A549 (cell line): ENCODE results near the gene APEX1. TPM values are rescaled to one million over a fixed set of nuclear protein-coding genes. Genes with fewer than 3 reads are reported as not detected.

ENCODE experiments used
- ATAC-seq, 2 experiments: fragments of 200-7000 bp in 1 of 2; fragments of >200 bp in 1 of 2; cut with Nextera tagmentation in 1 of 2; cut with Tn5 transposase in 1 of 2; 3 replicates each; pipeline versions ENCODE4 v1.8.0 to v1.9.1; 2018 to 2020; ENCODE audit warnings: mild to moderate bottlenecking in 1 of 2, moderate library complexity in 1 of 2
- CTCF ChIA-PET: fragments of 300-600 bp; sonication (Branson Sonifier 250); formaldehyde crosslinking; extraction: SDS; loops from one replicate; lab custom pipeline; 2021; ENCODE audit warnings: antibody characterized with exemption, inconsistent platforms; lab: Yijun Ruan, JAX
- POLR2A ChIA-PET: fragments of 350-600 bp; formaldehyde crosslinking; extraction: SDS; loops from one replicate; lab custom pipeline; 2021; ENCODE audit warnings: antibody characterized with exemption, inconsistent platforms; lab: Yijun Ruan, JAX
- DNase-seq, 2 experiments: peaks; one replicate each; pipeline versions ENCODE4 v3.0.0 to v3.0.0-alpha.2; 2011 to 2016; ENCODE audit warnings: low read depth in 1 of 2, low spot score in 1 of 2
- FAIRE-seq: peaks from 2 replicates; lab custom pipeline; 2011; peaks lifted over from hg19 to GRCh38; lab: Jason Lieb, UNC
- H3K27ac ChIP-seq, 2 experiments: fragments of >200 bp; sonication (Bioruptor Twin); formaldehyde crosslinking; 3 replicates each; pipeline ENCODE4 v1.5.1; 2016 to 2017
- H3K4me1 ChIP-seq: fragments of >200 bp; sonication (Bioruptor Twin); formaldehyde crosslinking; 3 replicates; pipeline ENCODE4 v1.6.1; 2016
- H3K4me2 ChIP-seq: fragments of >200 bp; sonication (Bioruptor Twin); formaldehyde crosslinking; 3 replicates; pipeline ENCODE4 v1.6.1; 2016
- H3K4me3 ChIP-seq: fragments of >200 bp; sonication (Bioruptor Twin); formaldehyde crosslinking; 3 replicates; pipeline ENCODE4 v1.5.1; 2016
- H3K9me3 ChIP-seq: fragments of >200 bp; sonication (Bioruptor Twin); formaldehyde crosslinking; 3 replicates; pipeline ENCODE4 v1.6.1; 2016
- BHLHE40 ChIP-seq: IDR thresholded peaks from 2 replicates; pipeline ENCODE4 v1.6.1; 2012; ENCODE audit warnings: low read depth, low read length, inconsistent platforms
- CEBPB ChIP-seq, 2 experiments: fragments of >200 bp in 1 of 2; sonication (Bioruptor Twin) in 1 of 2; formaldehyde crosslinking in 1 of 2; IDR thresholded peaks; 2 replicates each; pipeline ENCODE4 v1.6.1; 2012 to 2016
- EHF ChIP-seq: fragments of 250-450 bp; sonication (Bioruptor Pico); IDR thresholded peaks from 2 replicates; pipeline ENCODE4 v1.5.0; 2020; ENCODE audit warnings: mild to moderate bottlenecking
- FOSB ChIP-seq: fragments of 250-450 bp; sonication (Bioruptor Pico); IDR thresholded peaks from 2 replicates; pipeline ENCODE4 v1.5.0; 2020; ENCODE audit warnings: mild to moderate bottlenecking, moderate library complexity
- FOSL2 ChIP-seq, 2 experiments: fragments of 450-650 bp in 1 of 2; fragments of >200 bp in 1 of 2; sonication (Bioruptor Twin) in 1 of 2; formaldehyde crosslinking; IDR thresholded peaks; 2 replicates each; pipeline versions ENCODE4 v1.5.0 to v1.6.1; 2016 to 2020; ENCODE audit warnings: mild to moderate bottlenecking in 1 of 2, moderate library complexity in 1 of 2
- HOXA7 ChIP-seq: fragments of 250-450 bp; sonication (Bioruptor Pico); IDR thresholded peaks from 2 replicates; pipeline ENCODE4 v1.5.0; 2020; ENCODE audit warnings: mild to moderate bottlenecking, moderate library complexity
- HOXB13 ChIP-seq: fragments of 250-450 bp; sonication (Bioruptor Pico); IDR thresholded peaks from 2 replicates; pipeline ENCODE4 v1.5.0; 2020; ENCODE audit warnings: low read depth, mild to moderate bottlenecking, moderate library complexity
- KDM5A ChIP-seq: fragments of 200-600 bp; sonication (generic); IDR thresholded peaks from 2 replicates; pipeline ENCODE4 v1.6.1; 2016; ENCODE audit warnings: antibody characterized with exemption, mild to moderate bottlenecking
- NR3C1 ChIP-seq: fragments of >200 bp; sonication (Bioruptor Twin); formaldehyde crosslinking; IDR thresholded peaks from 3 replicates; pipeline ENCODE4 v1.6.1; 2017
- PHF8 ChIP-seq: fragments of 200-600 bp; sonication (generic); IDR thresholded peaks from 2 replicates; pipeline ENCODE4 v1.6.1; 2016; ENCODE audit warnings: low read depth, mild to moderate bottlenecking, antibody characterized with exemption, moderate library complexity, borderline replicate concordance
- POLR2A ChIP-seq: IDR thresholded peaks from 2 replicates; pipeline ENCODE4 v1.6.1; 2012; ENCODE audit warnings: mild to moderate bottlenecking, low read length
- POLR2AphosphoS2 ChIP-seq: conservative IDR thresholded peaks from 2 replicates; pipeline ENCODE4 v1.6.1; 2012; ENCODE audit warnings: low read length, improper control_type of control experiment, inconsistent platforms
- RAD21 ChIP-seq, 2 experiments: fragments of >200 bp in 1 of 2; sonication (Bioruptor Twin) in 1 of 2; formaldehyde crosslinking in 1 of 2; IDR thresholded peaks in 1 of 2; conservative IDR thresholded peaks in 1 of 2; 2 replicates in 1 of 2; 3 replicates in 1 of 2; pipeline ENCODE4 v1.6.1; 2012 to 2018; ENCODE audit warnings: inconsistent platforms in 1 of 2
- RARB ChIP-seq: fragments of 250-450 bp; sonication (Bioruptor Pico); IDR thresholded peaks from 2 replicates; pipeline ENCODE4 v1.8.0; 2021; ENCODE audit warnings: mild to moderate bottlenecking, moderate library complexity
- RNF2 ChIP-seq: fragments of 200-600 bp; sonication (generic); IDR thresholded peaks from 2 replicates; pipeline ENCODE4 v1.6.1; 2016; ENCODE audit warnings: low read depth, mild to moderate bottlenecking, antibody characterized with exemption, moderate library complexity, borderline replicate concordance
- SREBF2 ChIP-seq: fragments of 450-650 bp; IDR thresholded peaks from 2 replicates; pipeline ENCODE4 v1.6.1; 2014; ENCODE audit warnings: mild to moderate bottlenecking, moderate library complexity
- ZC3H11A ChIP-seq: fragments of 450-650 bp; IDR thresholded peaks from 2 replicates; pipeline ENCODE4 v1.6.1; 2014; ENCODE audit warnings: antibody characterized with exemption, mild to moderate bottlenecking
- ZFP36 ChIP-seq: fragments of 450-650 bp; IDR thresholded peaks from 2 replicates; pipeline ENCODE4 v1.6.1; 2014; ENCODE audit warnings: borderline replicate concordance; ENCODE audit not compliant: partially characterized antibody
- ZSCAN20 ChIP-seq: fragments of 250-450 bp; sonication (Bioruptor Pico); IDR thresholded peaks from 2 replicates; pipeline ENCODE4 v1.8.0; 2022; ENCODE audit warnings: mild to moderate bottlenecking, moderate library complexity
- WGBS: methylation state at CpG from one replicate; pipeline ENCODE4 v1.1.6; 2017; ENCODE audit errors: missing lambda C conversion rate; 5-methylcytosine and 5-hydroxymethylcytosine counted together
- polyA plus RNA-seq, 4 experiments: library from polyadenylated mRNA; depleted of rRNA in 3 of 4; stranded (reverse); fragments of >200 nt; fragmentation: RNase III in 1 of 4; extraction: RNeasy Plus Mini Kit Qiagen cat#74134 plus additional on column Dnase treatment in 1 of 4; gene quantifications; 2 replicates in 3 of 4; 3 replicates in 1 of 4; pipeline ENCODE4 v1.2.3, GENCODE V29; 2011 to 2017
- TF ChIP-seq, protein P1 (sequence below): fragments of >200 bp; sonication (Bioruptor Twin); formaldehyde crosslinking; IDR thresholded peaks from 3 replicates; pipeline ENCODE4 v1.6.1; 2016
- TF ChIP-seq, protein P2 (sequence below): fragments of 200-600 bp; sonication (generic); IDR thresholded peaks from 2 replicates; pipeline ENCODE4 v1.6.1; 2016; ENCODE audit warnings: antibody characterized with exemption, mild to moderate bottlenecking, moderate library complexity
- TF ChIP-seq, protein P3 (sequence below): fragments of 250-450 bp; sonication (Bioruptor Pico); IDR thresholded peaks from 2 replicates; pipeline ENCODE4 v1.5.0; 2020; ENCODE audit warnings: low read depth, mild to moderate bottlenecking, moderate library complexity
- TF ChIP-seq, protein P4 (sequence below): IDR thresholded peaks from 2 replicates; pipeline ENCODE4 v1.6.1; 2012
- TF ChIP-seq, protein P5 (sequence below): fragments of 250-450 bp; sonication (Bioruptor Pico); IDR thresholded peaks from 2 replicates; pipeline ENCODE4 v1.5.0; 2021; ENCODE audit warnings: mild to moderate bottlenecking, moderate library complexity, borderline replicate concordance
- TF ChIP-seq, protein P6 (sequence below): fragments of 450-650 bp; IDR thresholded peaks from 2 replicates; pipeline ENCODE4 v1.6.1; 2014; ENCODE audit warnings: antibody characterized with exemption

APEX1 gene
- polyA plus RNA-seq, 2 of the 4 experiments (the other 2 are of a cell fraction) = 312 to 324 TPM

DNA sequence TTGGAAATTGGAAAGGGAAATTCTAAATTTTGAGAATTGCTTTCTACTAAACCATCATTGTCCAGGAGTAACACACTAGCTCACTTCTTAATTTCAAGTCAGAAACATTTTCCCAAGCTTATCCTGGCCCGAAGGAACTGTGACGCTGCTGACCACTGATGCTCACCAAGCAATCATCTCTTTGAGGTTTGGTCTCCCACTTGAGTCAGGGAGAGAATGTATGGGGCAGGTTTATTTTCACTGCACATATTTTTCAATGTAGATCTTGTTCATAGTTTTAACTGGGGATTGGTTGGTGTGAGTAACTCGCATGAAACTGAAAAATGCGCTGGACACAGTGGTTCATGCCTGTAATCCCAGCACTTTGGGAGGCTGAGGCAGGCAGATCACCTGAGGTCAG lies 37.5 kb downstream of the APEX1 start:
- WGBS = 80% methylated on average over 4 of the region's 4 CpGs
- CTCF ChIA-PET = interaction anchor here (1.0 kb wide), 1 partner anchor 169 kb away, joined by 3 read pairs; no protein-coding TSS in a partner anchor
- H3K27ac ChIP-seq = no peak overlapping the region
- no peak for FAIRE-seq
- ATAC-seq = no peak
- no peak overlapping the region for H3K4me3 ChIP-seq
- H3K4me1 ChIP-seq = no peaks in the 10 kb centered on the region
- TF ChIP-seq, protein P1, sequence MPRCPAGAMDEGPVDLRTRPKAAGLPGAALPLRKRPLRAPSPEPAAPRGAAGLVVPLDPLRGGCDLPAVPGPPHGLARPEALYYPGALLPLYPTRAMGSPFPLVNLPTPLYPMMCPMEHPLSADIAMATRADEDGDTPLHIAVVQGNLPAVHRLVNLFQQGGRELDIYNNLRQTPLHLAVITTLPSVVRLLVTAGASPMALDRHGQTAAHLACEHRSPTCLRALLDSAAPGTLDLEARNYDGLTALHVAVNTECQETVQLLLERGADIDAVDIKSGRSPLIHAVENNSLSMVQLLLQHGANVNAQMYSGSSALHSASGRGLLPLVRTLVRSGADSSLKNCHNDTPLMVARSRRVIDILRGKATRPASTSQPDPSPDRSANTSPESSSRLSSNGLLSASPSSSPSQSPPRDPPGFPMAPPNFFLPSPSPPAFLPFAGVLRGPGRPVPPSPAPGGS = no peak
- TF ChIP-seq, protein P2, sequence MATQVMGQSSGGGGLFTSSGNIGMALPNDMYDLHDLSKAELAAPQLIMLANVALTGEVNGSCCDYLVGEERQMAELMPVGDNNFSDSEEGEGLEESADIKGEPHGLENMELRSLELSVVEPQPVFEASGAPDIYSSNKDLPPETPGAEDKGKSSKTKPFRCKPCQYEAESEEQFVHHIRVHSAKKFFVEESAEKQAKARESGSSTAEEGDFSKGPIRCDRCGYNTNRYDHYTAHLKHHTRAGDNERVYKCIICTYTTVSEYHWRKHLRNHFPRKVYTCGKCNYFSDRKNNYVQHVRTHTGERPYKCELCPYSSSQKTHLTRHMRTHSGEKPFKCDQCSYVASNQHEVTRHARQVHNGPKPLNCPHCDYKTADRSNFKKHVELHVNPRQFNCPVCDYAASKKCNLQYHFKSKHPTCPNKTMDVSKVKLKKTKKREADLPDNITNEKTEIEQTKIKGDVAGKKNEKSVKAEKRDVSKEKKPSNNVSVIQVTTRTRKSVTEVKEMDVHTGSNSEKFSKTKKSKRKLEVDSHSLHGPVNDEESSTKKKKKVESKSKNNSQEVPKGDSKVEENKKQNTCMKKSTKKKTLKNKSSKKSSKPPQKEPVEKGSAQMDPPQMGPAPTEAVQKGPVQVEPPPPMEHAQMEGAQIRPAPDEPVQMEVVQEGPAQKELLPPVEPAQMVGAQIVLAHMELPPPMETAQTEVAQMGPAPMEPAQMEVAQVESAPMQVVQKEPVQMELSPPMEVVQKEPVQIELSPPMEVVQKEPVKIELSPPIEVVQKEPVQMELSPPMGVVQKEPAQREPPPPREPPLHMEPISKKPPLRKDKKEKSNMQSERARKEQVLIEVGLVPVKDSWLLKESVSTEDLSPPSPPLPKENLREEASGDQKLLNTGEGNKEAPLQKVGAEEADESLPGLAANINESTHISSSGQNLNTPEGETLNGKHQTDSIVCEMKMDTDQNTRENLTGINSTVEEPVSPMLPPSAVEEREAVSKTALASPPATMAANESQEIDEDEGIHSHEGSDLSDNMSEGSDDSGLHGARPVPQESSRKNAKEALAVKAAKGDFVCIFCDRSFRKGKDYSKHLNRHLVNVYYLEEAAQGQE = no peak
- no peak for TF ChIP-seq FOSL2 (IDR thresholded peaks at IDR 0.05)
- TF ChIP-seq FOSL2 (CRISPR knock-in tag; IDR thresholded peaks at IDR 0.05) = no peak
- TF ChIP-seq, protein P3, sequence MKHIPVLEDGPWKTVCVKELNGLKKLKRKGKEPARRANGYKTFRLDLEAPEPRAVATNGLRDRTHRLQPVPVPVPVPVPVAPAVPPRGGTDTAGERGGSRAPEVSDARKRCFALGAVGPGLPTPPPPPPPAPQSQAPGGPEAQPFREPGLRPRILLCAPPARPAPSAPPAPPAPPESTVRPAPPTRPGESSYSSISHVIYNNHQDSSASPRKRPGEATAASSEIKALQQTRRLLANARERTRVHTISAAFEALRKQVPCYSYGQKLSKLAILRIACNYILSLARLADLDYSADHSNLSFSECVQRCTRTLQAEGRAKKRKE (CRISPR knock-in tag) = no peak
- no peak for TF ChIP-seq SREBF2
- TF ChIP-seq RNF2 = no peak
- TF ChIP-seq RARB (CRISPR knock-in tag) = no peak
- TF ChIP-seq, protein P4, sequence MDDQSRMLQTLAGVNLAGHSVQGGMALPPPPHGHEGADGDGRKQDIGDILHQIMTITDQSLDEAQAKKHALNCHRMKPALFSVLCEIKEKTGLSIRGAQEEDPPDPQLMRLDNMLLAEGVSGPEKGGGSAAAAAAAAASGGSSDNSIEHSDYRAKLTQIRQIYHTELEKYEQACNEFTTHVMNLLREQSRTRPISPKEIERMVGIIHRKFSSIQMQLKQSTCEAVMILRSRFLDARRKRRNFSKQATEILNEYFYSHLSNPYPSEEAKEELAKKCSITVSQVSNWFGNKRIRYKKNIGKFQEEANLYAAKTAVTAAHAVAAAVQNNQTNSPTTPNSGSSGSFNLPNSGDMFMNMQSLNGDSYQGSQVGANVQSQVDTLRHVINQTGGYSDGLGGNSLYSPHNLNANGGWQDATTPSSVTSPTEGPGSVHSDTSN = no peak
- TF ChIP-seq PHF8 = no peak
- TF ChIP-seq POLR2AphosphoS2 = no peak
- no peak for TF ChIP-seq NR3C1
- TF ChIP-seq ZC3H11A = no peak
- no peak for TF ChIP-seq RAD21 (conservative IDR thresholded peaks at IDR 0.05 in 1 of 2, IDR thresholded peaks at IDR 0.05 in 1 of 2)
- TF ChIP-seq FOSB (CRISPR knock-in tag) = no peak
- TF ChIP-seq HOXB13 (CRISPR knock-in tag) = no peak
- no peak overlapping the region for H3K4me2 ChIP-seq
- H3K9me3 ChIP-seq = no peaks in the 10 kb centered on the region
- DNase-seq = no peak
- POLR2A ChIA-PET = no interaction called here

DNA sequence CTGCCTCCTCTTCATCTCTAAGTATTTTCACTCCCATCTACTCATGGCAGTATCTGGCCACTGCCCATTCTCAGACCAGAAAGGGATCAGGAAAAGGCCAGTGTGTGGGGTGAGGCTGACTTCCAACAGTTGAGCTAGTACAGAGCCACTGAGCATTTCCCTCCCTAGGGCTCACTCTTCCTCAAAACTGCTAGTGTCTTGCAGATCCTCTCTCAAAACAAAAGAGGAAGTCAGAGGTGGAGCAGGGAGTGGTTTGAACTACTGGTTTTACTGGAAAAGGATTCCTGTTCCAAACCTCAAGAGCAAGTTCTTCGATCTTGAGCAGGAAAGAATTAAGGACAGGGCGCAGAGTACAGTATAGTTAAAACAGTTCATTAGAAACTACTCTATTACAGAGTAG lies 38.6 kb downstream of the APEX1 start:
- Histone ChIP-seq H3K4me3 (no peak overlapping the region), H3K9me3 (no peaks in the 10 kb centered on the region), H3K27ac (no peak overlapping the region), H3K4me1 (no peaks in the 10 kb centered on the region), H3K4me2 (no peak overlapping the region)
- ATAC-seq (no peak; a peak in 1 of 6 replicates), FAIRE-seq (no peak), DNase-seq (no peak)
- POLR2A ChIA-PET = interaction anchor here (0.9 kb wide), 1 partner anchor 24 kb away, joined by 3 read pairs; the partner anchor contains the start of gene PNP
- 91% methylated on average over 2 of the region's 2 CpGs for WGBS
- CTCF ChIA-PET = interaction anchor here (0.8 to 0.9 kb wide), 2 partner anchors 19 to 430 kb away, joined by 3 to 4 read pairs; no protein-coding TSS in a partner anchor
- no peak for TF ChIP-seq POLR2A
- TF ChIP-seq, protein P3 (CRISPR knock-in tag) = no peak
- TF ChIP-seq RAD21 (conservative IDR thresholded peaks at IDR 0.05 in 1 of 2, IDR thresholded peaks at IDR 0.05 in 1 of 2) = no peak
- no peak for TF ChIP-seq BHLHE40
- no peak for TF ChIP-seq ZSCAN20 (CRISPR knock-in tag)
- TF ChIP-seq RARB (CRISPR knock-in tag) = no peak
- no peak for TF ChIP-seq HOXA7 (CRISPR knock-in tag)
- TF ChIP-seq, protein P5, sequence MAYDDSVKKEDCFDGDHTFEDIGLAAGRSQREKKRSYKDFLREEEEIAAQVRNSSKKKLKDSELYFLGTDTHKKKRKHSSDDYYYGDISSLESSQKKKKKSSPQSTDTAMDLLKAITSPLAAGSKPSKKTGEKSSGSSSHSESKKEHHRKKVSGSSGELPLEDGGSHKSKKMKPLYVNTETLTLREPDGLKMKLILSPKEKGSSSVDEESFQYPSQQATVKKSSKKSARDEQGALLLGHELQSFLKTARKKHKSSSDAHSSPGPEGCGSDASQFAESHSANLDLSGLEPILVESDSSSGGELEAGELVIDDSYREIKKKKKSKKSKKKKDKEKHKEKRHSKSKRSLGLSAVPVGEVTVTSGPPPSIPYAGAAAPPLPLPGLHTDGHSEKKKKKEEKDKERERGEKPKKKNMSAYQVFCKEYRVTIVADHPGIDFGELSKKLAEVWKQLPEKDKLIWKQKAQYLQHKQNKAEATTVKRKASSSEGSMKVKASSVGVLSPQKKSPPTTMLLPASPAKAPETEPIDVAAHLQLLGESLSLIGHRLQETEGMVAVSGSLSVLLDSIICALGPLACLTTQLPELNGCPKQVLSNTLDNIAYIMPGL = no peak
- TF ChIP-seq EHF = no peak
- TF ChIP-seq CEBPB (IDR thresholded peaks at IDR 0.05) = no peak
- TF ChIP-seq, protein P6, sequence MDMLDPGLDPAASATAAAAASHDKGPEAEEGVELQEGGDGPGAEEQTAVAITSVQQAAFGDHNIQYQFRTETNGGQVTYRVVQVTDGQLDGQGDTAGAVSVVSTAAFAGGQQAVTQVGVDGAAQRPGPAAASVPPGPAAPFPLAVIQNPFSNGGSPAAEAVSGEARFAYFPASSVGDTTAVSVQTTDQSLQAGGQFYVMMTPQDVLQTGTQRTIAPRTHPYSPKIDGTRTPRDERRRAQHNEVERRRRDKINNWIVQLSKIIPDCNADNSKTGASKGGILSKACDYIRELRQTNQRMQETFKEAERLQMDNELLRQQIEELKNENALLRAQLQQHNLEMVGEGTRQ = no peak
- TF ChIP-seq ZFP36 = no peak
- no peak for TF ChIP-seq RNF2
- TF ChIP-seq KDM5A = no peak
